Adrenal gland (tissue), 12 donors: ENCODE data around the gene MAPRE3. TPM values are rescaled to one million over a fixed set of nuclear protein-coding genes. Genes with fewer than 3 reads are reported as not detected.
A peak's percentile ranks its signal among the peaks of the same experiment; 100 is the strongest.

Source experiments
- DNase-seq, 7 donors: peaks; one replicate each; pipeline ENCODE4 v3.0.0-alpha.2; 2019 to 2020
- H3K27ac ChIP-seq, 5 donors: fragments of 200-600 bp; sonication (generic) in 4 of 5; 1 replicate in 3 of 5; 2 replicates in 2 of 5; pipeline versions ENCODE4 v1.5.1 to v1.8.0; 2016 to 2020; ENCODE audit warnings: mild to moderate bottlenecking in 1 of 5
- H3K27me3 ChIP-seq: fragments of 200-600 bp; 2 replicates; pipeline ENCODE4 v1.8.0; 2021
- H3K36me3 ChIP-seq, 2 donors: fragments of 200-600 bp; replicated peaks in 1 of 2; 1 replicate in 1 of 2; 2 replicates in 1 of 2; pipeline versions ENCODE4 v1.5.1 to v1.8.0; 2018 to 2022
- H3K4me1 ChIP-seq, 2 donors: fragments of 200-600 bp; replicated peaks in 1 of 2; 1 replicate in 1 of 2; 2 replicates in 1 of 2; pipeline versions ENCODE4 v1.5.1 to v1.8.0; 2018 to 2021
- H3K4me3 ChIP-seq, 4 donors: fragments of 200-600 bp; sonication (generic) in 3 of 4; one replicate each; pipeline ENCODE4 v1.5.1; 2016 to 2018
- H3K9me3 ChIP-seq, 3 donors: fragments of 200-600 bp; sonication (generic) in 1 of 3; replicated peaks in 1 of 3; 1 replicate in 2 of 3; 2 replicates in 1 of 3; pipeline versions ENCODE4 v1.5.1 to v1.8.0; 2016 to 2021
- POLR2A ChIP-seq, 2 donors: fragments of 450-650 bp; IDR thresholded peaks; one replicate each; pipeline ENCODE4 v1.6.1; 2017; ENCODE audit warnings: antibody characterized with exemption in 2 of 2, mild to moderate bottlenecking in 2 of 2, moderate library complexity in 1 of 2
- WGBS, 4 donors: extraction: QIAGEN DNeasy Blood & Tissue Kit in 2 of 4; methylation state at CpG; one replicate each; pipeline versions ENCODE4 v1.1.5 to v1.1.7; 2013 to 2017; 5-methylcytosine and 5-hydroxymethylcytosine counted together
- intact Hi-C, 2 donors: fragments of 100-400 bp; cut with DNase I; formaldehyde crosslinking; loops; one replicate each; pipeline versions ENCODE4 v1.14.1 to v1.15.0; 2022 to 2023
- polyA plus RNA-seq, 3 donors: library from polyadenylated mRNA; stranded (reverse); fragments of 200-250 nt in 2 of 3; fragments of 350-450 nt in 1 of 3; fragmentation: Illumina TruSeq in 1 of 3; extraction: RNeasy Lipid Tissue Mini Kit (QIAGEN cat#74804) in 1 of 3; gene quantifications; one replicate each; pipeline ENCODE4 v1.2.3, GENCODE V29; 2013 to 2014
- total RNA-seq, 9 donors: library from RNA; depleted of rRNA in 4 of 9; stranded (reverse); fragments of >200 nt in 4 of 9; fragments of 120-200 nt in 1 of 9; fragmentation: NEBNext Ultra II Directional in 1 of 9; extraction: Animal tissue kit (Norgen Biotek cat#: 25700) in 1 of 9; gene quantifications; one replicate each; pipeline versions ENCODE4 v1.1.0 to v1.2.4, GENCODE V29; 2013 to 2023
- TF ChIP-seq, protein P1 (sequence below), 6 experiments: fragments of 450-650 bp in 4 of 6; fragments of 200-600 bp in 2 of 6; sonication (generic) in 1 of 6; IDR thresholded peaks; 1 replicate in 5 of 6; 2 replicates in 1 of 6; pipeline versions ENCODE4 v1.5.1 to v1.8.0; 2016 to 2021; ENCODE audit warnings: antibody characterized with exemption in 6 of 6, mild to moderate bottlenecking in 2 of 6, moderate library complexity in 1 of 6
- donor health status: healthy with polysubstance abuse.
- donor health status: Bipolar disorder and iron deficiency.
- donor health status: DM: yes; HTN: yes; CAD: no.
- donor health status: DM: no; HTN: no; CAD: no.
- donor health status: DM: no; HTN: no; CAD: no.
- donor health status: DM: yes; HTN: yes; CAD: no.

MAPRE3 gene
- total and polyA plus RNA-seq, 12 donors, result 11.0 to 73.0 (median 19.3) TPM

DNA sequence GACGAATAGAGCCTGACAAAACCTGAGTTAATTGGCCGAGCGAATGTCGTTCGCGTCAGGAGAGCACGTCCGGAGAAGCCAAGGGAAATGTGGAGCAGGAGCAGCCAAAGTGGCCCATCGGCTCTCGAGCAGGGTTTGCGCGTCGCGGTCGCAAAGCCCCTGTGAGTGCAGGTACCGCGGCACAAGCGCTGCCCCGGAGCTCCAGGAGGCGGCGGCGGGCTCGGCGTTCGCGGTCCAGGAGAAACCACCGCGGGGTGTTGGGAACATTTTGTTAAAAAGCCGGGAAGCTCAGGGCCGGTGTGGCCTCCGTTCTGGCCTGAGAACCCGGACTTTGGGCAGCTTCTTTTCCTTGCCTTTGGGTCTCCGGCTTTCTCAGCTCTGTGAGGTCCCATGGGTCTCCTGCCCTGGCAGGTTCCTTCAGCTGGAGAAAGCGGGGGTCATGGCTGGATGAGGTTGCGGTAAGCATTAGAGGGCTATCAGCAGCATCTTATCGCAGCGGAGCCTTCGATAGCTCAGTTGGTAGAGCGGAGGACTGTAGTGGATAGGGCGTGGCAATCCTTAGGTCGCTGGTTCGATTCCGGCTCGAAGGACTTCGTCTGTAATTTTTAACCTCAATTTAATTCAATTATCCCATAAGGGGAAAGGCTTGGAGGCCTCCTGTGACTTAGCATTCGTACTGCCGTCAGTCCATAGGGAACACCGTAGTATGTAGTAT lies 80.0 kb downstream of the MAPRE3 start:
- intact Hi-C loops, result no loop called here

DNA sequence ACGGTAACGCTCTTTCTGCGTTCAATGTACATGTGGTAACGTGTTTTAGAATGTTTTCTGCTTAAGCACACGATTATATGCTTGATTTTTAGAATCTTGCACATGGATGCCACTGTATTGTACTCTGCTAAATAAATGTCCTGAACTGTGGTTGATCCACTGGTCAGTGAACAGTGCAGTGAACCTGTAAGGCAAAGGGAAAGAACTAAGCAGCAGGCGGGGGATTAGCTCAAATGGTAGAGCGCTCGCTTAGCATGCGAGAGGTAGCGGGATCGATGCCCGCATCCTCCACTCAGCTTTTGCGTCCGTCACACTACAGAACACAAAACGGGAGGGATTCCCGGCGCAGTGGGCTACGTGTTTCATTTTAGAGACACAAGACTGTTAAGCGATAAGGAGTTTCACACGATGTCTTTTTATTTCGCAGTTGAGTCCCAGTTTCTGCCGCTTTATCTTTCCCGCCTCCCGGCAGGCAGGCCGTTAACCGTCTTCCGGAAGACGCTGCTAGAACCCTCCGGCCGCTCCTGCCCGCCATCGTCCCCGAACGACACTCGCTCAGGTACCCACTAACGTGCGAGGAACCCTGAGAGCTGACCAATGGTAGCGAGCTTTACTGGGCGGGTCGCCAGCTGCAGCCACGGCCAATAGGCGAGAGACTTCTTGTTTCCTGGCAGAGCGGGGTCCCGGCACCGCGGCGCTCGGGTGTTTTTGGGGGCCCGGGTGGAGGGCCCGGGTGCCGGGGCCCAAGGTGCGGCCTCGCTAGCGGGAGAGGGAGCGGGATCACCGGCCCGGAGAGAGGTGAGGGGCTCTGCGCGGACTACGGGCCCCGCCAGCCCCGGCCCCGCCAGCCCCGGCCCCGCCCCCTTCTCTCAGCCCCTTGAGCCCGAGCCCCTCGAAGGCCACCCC lies 80.8 kb downstream of the MAPRE3 start, which contains the start of gene AGBL5:
Gene AGBL5, plus strand, starts transcription at position 673 of the 906 bp plus-strand sequence. CDS start 1,291 bp downstream, outside the sequence.
- Histone ChIP-seq H3K4me3 (peak within 1 kb of the TSS in 3 of 4 donors; percentile 16 to 95 (median 80)), H3K27ac (peak within 1 kb of the TSS; percentile 71 to 97 (median 77)), H3K4me1 (peaks cover 0 to 13% of the 10 kb centered on the region in 2 donors), H3K36me3 (peaks cover 0 to 30% of the 10 kb centered on the region in 2 donors), H3K9me3 (no peaks in the 10 kb centered on the region), H3K27me3 (no peaks in the 10 kb centered on the region)
- TF ChIP-seq, protein P1, sequence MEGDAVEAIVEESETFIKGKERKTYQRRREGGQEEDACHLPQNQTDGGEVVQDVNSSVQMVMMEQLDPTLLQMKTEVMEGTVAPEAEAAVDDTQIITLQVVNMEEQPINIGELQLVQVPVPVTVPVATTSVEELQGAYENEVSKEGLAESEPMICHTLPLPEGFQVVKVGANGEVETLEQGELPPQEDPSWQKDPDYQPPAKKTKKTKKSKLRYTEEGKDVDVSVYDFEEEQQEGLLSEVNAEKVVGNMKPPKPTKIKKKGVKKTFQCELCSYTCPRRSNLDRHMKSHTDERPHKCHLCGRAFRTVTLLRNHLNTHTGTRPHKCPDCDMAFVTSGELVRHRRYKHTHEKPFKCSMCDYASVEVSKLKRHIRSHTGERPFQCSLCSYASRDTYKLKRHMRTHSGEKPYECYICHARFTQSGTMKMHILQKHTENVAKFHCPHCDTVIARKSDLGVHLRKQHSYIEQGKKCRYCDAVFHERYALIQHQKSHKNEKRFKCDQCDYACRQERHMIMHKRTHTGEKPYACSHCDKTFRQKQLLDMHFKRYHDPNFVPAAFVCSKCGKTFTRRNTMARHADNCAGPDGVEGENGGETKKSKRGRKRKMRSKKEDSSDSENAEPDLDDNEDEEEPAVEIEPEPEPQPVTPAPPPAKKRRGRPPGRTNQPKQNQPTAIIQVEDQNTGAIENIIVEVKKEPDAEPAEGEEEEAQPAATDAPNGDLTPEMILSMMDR (IDR thresholded peaks at IDR 0.05), result no peak
- TF ChIP-seq POLR2A (IDR thresholded peaks at IDR 0.05), result peak; percentile 11 to 72
- 0 to 1% (median 1%) methylated on average over 31 to 67 of the region's 67 CpGs for WGBS, 4 donors
- intact Hi-C loops, result no loop called here
- DNase-seq, result peak; percentile 96 to 99 (median 96)

More for the DNA sequence above, 80.0 kb downstream of the MAPRE3 start:
- Histone ChIP-seq H3K4me3 (peak overlapping the region; percentile 10 to 95 (median 67)), H3K27me3 (no peaks in the 10 kb centered on the region), H3K36me3 (peaks cover 0 to 22% of the 10 kb centered on the region in 2 donors), H3K4me1 (peaks cover 0 to 13% of the 10 kb centered on the region in 2 donors), H3K27ac (peak overlapping the region; percentile 71 to 97 (median 77)), H3K9me3 (no peaks in the 10 kb centered on the region)
- DNase-seq, result peak; percentile 83 to 98 (median 90)
- 0 to 1% (median 0%) methylated on average over 16 to 48 of the region's 48 CpGs for WGBS, 4 donors
- TF ChIP-seq POLR2A (IDR thresholded peaks at IDR 0.05), result peak; percentile 21 to 36
- TF ChIP-seq, protein P1 (IDR thresholded peaks at IDR 0.05), result peak; percentile 5 to 70 (median 48)

DNA sequence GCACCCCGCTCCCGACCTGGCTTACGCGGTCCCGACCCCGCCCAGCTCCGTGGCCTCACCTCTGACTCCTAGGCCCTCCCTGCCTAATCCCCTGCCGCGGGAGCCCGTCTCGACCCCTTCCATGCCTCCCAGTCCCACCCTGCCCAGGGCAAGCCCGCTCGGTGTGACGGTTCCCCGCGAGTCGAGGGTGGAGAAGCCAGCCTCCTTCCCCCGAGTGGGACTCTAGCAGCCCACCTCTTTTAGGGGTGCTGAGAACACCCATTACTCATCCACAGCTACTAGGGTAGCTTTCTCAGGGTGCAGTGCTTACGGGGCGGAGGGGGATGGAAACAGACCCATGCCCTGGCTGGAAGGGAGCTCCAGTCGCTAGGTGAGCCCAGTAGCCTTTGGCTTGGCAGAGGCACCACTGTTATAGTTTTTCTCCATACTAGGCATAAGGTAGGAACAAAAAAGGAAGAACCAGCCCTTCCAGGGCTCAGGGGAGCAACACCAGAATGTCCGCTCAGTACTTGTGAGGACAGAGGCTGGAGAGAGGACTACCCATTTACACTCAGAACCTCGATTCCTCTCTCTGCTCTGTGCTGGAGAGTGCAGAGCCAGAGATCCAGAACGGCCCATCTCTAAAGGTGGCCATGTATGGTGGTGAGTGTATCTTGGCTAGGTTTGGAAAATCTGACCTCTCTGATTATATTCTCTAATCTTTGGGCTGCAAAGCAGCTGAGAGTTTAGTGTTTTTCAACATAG lies 81.6 kb downstream of the MAPRE3 start:
- H3K4me1 ChIP-seq, result peaks cover 0 to 13% of the 10 kb centered on the region in 2 donors
- no peaks in the 10 kb centered on the region for H3K9me3 ChIP-seq
- TF ChIP-seq, protein P1 (IDR thresholded peaks at IDR 0.05), result no peak
- no peak for TF ChIP-seq POLR2A (IDR thresholded peaks at IDR 0.05)
- 4 to 29% (median 8%) methylated on average over 3 to 24 of the region's 24 CpGs for WGBS, 4 donors
- intact Hi-C loops, result no loop called here
- H3K4me3 ChIP-seq, result peak overlapping the region in 3 of 4 donors; percentile 16 to 95 (median 80)
- H3K27me3 ChIP-seq, result no peaks in the 10 kb centered on the region
- peaks cover 0 to 39% of the 10 kb centered on the region in 2 donors for H3K36me3 ChIP-seq
- peak; percentile 24 to 74 (median 48) for DNase-seq
- H3K27ac ChIP-seq, result peak overlapping the region in 4 of 5 donors; percentile 72 to 97 (median 84)
